Central memory CD8-positive, alpha-beta T cell (primary cell): Measurements from ENCODE around the gene NCBP1.
A peak's percentile ranks its signal among the peaks of the same experiment; 100 is the strongest.
"Not testable (repeated sequence)": the region's sequence is repeated elsewhere in the genome, so short reads cannot be mapped to it uniquely, and the experiment has no call there.

Experiments used
- ATAC-seq: fragments of 150-1000 bp; cut with Tn5 transposase; replicated peaks from 2 replicates; pipeline ENCODE4 v1.10.0; 2022; ENCODE audit warnings: mild to moderate bottlenecking, moderate FRiP score, moderate number of reproducible peaks; ENCODE audit not compliant: poor library complexity, severe bottlenecking; ENCODE audit errors: extremely low read depth
- DNase-seq, 2 donors: peaks; one replicate each; pipeline ENCODE4 v3.0.0; 2021; ENCODE audit warnings: low spot score in 2 of 2
- H3K27ac Mint-ChIP-seq: one replicate; pipeline ENCODE4 v1.8.0; 2022; ENCODE audit warnings: low read depth, mild to moderate bottlenecking, moderate library complexity, mixed read lengths
- H3K27me3 Mint-ChIP-seq: one replicate; pipeline ENCODE4 v1.8.0; 2022; ENCODE audit warnings: mixed read lengths
- H3K36me3 Mint-ChIP-seq: one replicate; pipeline ENCODE4 v1.8.0; 2022; ENCODE audit warnings: mild to moderate bottlenecking, moderate library complexity, mixed read lengths; ENCODE audit not compliant: insufficient read depth
- H3K4me1 Mint-ChIP-seq: one replicate; pipeline ENCODE4 v1.8.0; 2022; ENCODE audit warnings: mixed read lengths
- H3K4me3 Mint-ChIP-seq: one replicate; pipeline ENCODE4 v1.8.0; 2022; ENCODE audit warnings: mild to moderate bottlenecking, moderate library complexity, mixed read lengths
- H3K9me3 Mint-ChIP-seq: one replicate; pipeline ENCODE4 v1.8.0; 2022; ENCODE audit warnings: mixed read lengths

The NCBP1 gene

GRCh38 chr9:97601228-97601898 is 32.3 kb upstream of the NCBP1 start:
- H3K4me1 Mint-ChIP-seq, result peaks cover 9% of the 10 kb centered on the region
- DNase-seq (no peak), ATAC-seq (no peak)
- peaks cover 31% of the 10 kb centered on the region for H3K36me3 Mint-ChIP-seq
- peaks cover 3% of the 10 kb centered on the region for H3K27me3 Mint-ChIP-seq
- no peak overlapping the region for H3K27ac Mint-ChIP-seq
- H3K4me3 Mint-ChIP-seq, result no peak overlapping the region
- no peaks in the 10 kb centered on the region for H3K9me3 Mint-ChIP-seq

- Mint-ChIP-seq H3K36me3 (peaks cover 33% of the 10 kb centered on the region), H3K4me3 (no peak overlapping the region)
- no peak for DNase-seq
Observed at GRCh38 chr9:97602430-97602829, 31.2 kb upstream of the NCBP1 start.

GRCh38 chr9:97604901-97605645 is 28.5 kb upstream of the NCBP1 start:
- H3K36me3 Mint-ChIP-seq, result peaks cover 38% of the 10 kb centered on the region

More at GRCh38 chr9:97602430-97602829, 31.2 kb upstream of the NCBP1 start:
- Mint-ChIP-seq H3K27ac (no peak overlapping the region), H3K4me1 (peaks cover 9% of the 10 kb centered on the region), H3K27me3 (no peaks in the 10 kb centered on the region), H3K9me3 (no peaks in the 10 kb centered on the region)
- ATAC-seq, result no peak

GRCh38 chr9:97615439-97616072 is 18.1 kb upstream of the NCBP1 start:
- Mint-ChIP-seq H3K9me3 (no peaks in the 10 kb centered on the region), H3K27ac (no peak overlapping the region), H3K36me3 (peaks cover 14% of the 10 kb centered on the region), H3K4me3 (no peak overlapping the region), H3K27me3 (no peaks in the 10 kb centered on the region), H3K4me1 (peaks cover 7% of the 10 kb centered on the region)
- peak; percentile 36 to 37 for DNase-seq
- ATAC-seq, result peak; percentile 52

More at GRCh38 chr9:97604901-97605645, 28.5 kb upstream of the NCBP1 start:
- Mint-ChIP-seq H3K27me3 (no peaks in the 10 kb centered on the region), H3K4me1 (no peaks in the 10 kb centered on the region), H3K27ac (no peak overlapping the region), H3K9me3 (no peaks in the 10 kb centered on the region), H3K4me3 (no peak overlapping the region)
- ATAC-seq (no peak), DNase-seq (no peak)

GRCh38 chr9:97617939-97618416 is 15.6 kb upstream of the NCBP1 start:
- no peak overlapping the region for H3K4me3 Mint-ChIP-seq
- no peak overlapping the region for H3K27ac Mint-ChIP-seq
- peaks cover 12% of the 10 kb centered on the region for H3K36me3 Mint-ChIP-seq
- H3K4me1 Mint-ChIP-seq, result peaks cover 7% of the 10 kb centered on the region
- no peaks in the 10 kb centered on the region for H3K27me3 Mint-ChIP-seq
- ATAC-seq (no peak), DNase-seq (no peak)
- H3K9me3 Mint-ChIP-seq, result no peaks in the 10 kb centered on the region

- not testable (repeated sequence) for H3K27ac Mint-ChIP-seq, H3K27me3 Mint-ChIP-seq, H3K9me3 Mint-ChIP-seq, H3K4me3 Mint-ChIP-seq, DNase-seq, H3K4me1 Mint-ChIP-seq, ATAC-seq
- H3K36me3 Mint-ChIP-seq, result peaks cover 15% of the 10 kb centered on the region
Observed at GRCh38 chr9:97620063-97620462, 13.6 kb upstream of the NCBP1 start.

GRCh38 chr9:97622483-97622882 is 11.1 kb upstream of the NCBP1 start:
- not testable (repeated sequence) for DNase-seq, ATAC-seq, H3K27ac Mint-ChIP-seq, H3K4me1 Mint-ChIP-seq, H3K27me3 Mint-ChIP-seq, H3K9me3 Mint-ChIP-seq, H3K4me3 Mint-ChIP-seq
- H3K36me3 Mint-ChIP-seq, result peaks cover 18% of the 10 kb centered on the region

GRCh38 chr9:97623946-97624345 is 9.7 kb upstream of the NCBP1 start:
- H3K36me3 Mint-ChIP-seq, result peaks cover 13% of the 10 kb centered on the region

GRCh38 chr9:97625620-97626019 is 8.0 kb upstream of the NCBP1 start:
- H3K27ac Mint-ChIP-seq, result no peak overlapping the region
- DNase-seq, result no peak
- H3K9me3 Mint-ChIP-seq, result no peaks in the 10 kb centered on the region
- H3K4me1 Mint-ChIP-seq, result peaks cover 6% of the 10 kb centered on the region
- no peak for ATAC-seq
- no peaks in the 10 kb centered on the region for H3K27me3 Mint-ChIP-seq
- no peak overlapping the region for H3K4me3 Mint-ChIP-seq
- H3K36me3 Mint-ChIP-seq, result peaks cover 15% of the 10 kb centered on the region

More at GRCh38 chr9:97623946-97624345, 9.7 kb upstream of the NCBP1 start:
- Mint-ChIP-seq H3K27me3 (no peaks in the 10 kb centered on the region), H3K27ac (no peak overlapping the region), H3K9me3 (no peaks in the 10 kb centered on the region), H3K4me3 (no peak overlapping the region), H3K4me1 (peaks cover 3% of the 10 kb centered on the region)
- DNase-seq (no peak), ATAC-seq (no peak)

GRCh38 chr9:97627624-97628023 is 6.0 kb upstream of the NCBP1 start:
- Mint-ChIP-seq H3K4me1 (peaks cover 16% of the 10 kb centered on the region), H3K9me3 (no peaks in the 10 kb centered on the region), H3K4me3 (no peak overlapping the region), H3K27ac (no peak overlapping the region), H3K36me3 (peaks cover 18% of the 10 kb centered on the region), H3K27me3 (no peaks in the 10 kb centered on the region)
- ATAC-seq, result no peak
- DNase-seq, result no peak

GRCh38 chr9:97628668-97629067 is 5.0 kb upstream of the NCBP1 start:
- peaks cover 18% of the 10 kb centered on the region for H3K4me1 Mint-ChIP-seq
- no peak overlapping the region for H3K27ac Mint-ChIP-seq
- H3K27me3 Mint-ChIP-seq, result no peaks in the 10 kb centered on the region
- peaks cover 27% of the 10 kb centered on the region for H3K36me3 Mint-ChIP-seq
- ATAC-seq, result no peak
- no peak for DNase-seq
- H3K4me3 Mint-ChIP-seq, result no peak overlapping the region
- H3K9me3 Mint-ChIP-seq, result no peaks in the 10 kb centered on the region

GRCh38 chr9:97629156-97629555 is 4.5 kb upstream of the NCBP1 start:
- H3K4me1 Mint-ChIP-seq, result peaks cover 21% of the 10 kb centered on the region
- H3K27me3 Mint-ChIP-seq, result no peaks in the 10 kb centered on the region
- H3K36me3 Mint-ChIP-seq, result peaks cover 32% of the 10 kb centered on the region
- H3K9me3 Mint-ChIP-seq, result no peaks in the 10 kb centered on the region
- DNase-seq (no peak), ATAC-seq (no peak)
- H3K4me3 Mint-ChIP-seq, result no peak overlapping the region
- H3K27ac Mint-ChIP-seq, result no peak overlapping the region
